WTC11 (cell line): Measurements from ENCODE around the gene MRPL39.

Experiments
- CTCF ChIP-seq: fragments of 200-600 bp; IDR thresholded peaks from 2 replicates; pipeline ENCODE4 v1.8.0; 2022; ENCODE audit warnings: antibody characterized with exemption
- EMX1 ChIP-seq: fragments of 250-450 bp; sonication (Bioruptor Pico); IDR thresholded peaks from 2 replicates; pipeline ENCODE4 v1.8.0; 2021; ENCODE audit warnings: mild to moderate bottlenecking
- ETV6 ChIP-seq: sonication (generic); formaldehyde crosslinking; IDR thresholded peaks from 2 replicates; pipeline ENCODE4 v1.8.1; 2022; ENCODE audit warnings: mild to moderate bottlenecking, missing genetic modification reagents
- JUN ChIP-seq: sonication (generic); formaldehyde crosslinking; IDR thresholded peaks from 2 replicates; pipeline ENCODE4 v1.8.0; 2023; ENCODE audit warnings: mild to moderate bottlenecking, missing genetic modification reagents
- MYBL2 ChIP-seq: sonication (generic); formaldehyde crosslinking; IDR thresholded peaks from 2 replicates; pipeline ENCODE4 v1.8.1; 2023; ENCODE audit warnings: mild to moderate bottlenecking, moderate library complexity, missing genetic modification reagents
- NR2C2 ChIP-seq: sonication (generic); formaldehyde crosslinking; IDR thresholded peaks from 2 replicates; pipeline ENCODE4 v1.8.0; 2022; ENCODE audit warnings: mild to moderate bottlenecking, missing genetic modification reagents
- TP53 ChIP-seq: sonication (generic); formaldehyde crosslinking; IDR thresholded peaks from 2 replicates; pipeline ENCODE4 v1.8.1; 2023; ENCODE audit warnings: mild to moderate bottlenecking, missing genetic modification reagents
- ZNF263 ChIP-seq: sonication (generic); formaldehyde crosslinking; IDR thresholded peaks from 2 replicates; pipeline ENCODE4 v1.8.1; 2022; ENCODE audit warnings: low read depth, mild to moderate bottlenecking, moderate library complexity, missing genetic modification reagents
- ZNF281 ChIP-seq: sonication (generic); formaldehyde crosslinking; IDR thresholded peaks from 2 replicates; pipeline ENCODE4 v1.8.0; 2023; ENCODE audit warnings: mild to moderate bottlenecking, missing genetic modification reagents
- TF ChIP-seq, protein P1 (sequence below): sonication (generic); formaldehyde crosslinking; IDR thresholded peaks from 2 replicates; pipeline ENCODE4 v1.8.1; 2022; ENCODE audit warnings: low read depth, missing genetic modification reagents, borderline replicate concordance
- TF ChIP-seq, protein P2 (sequence below): sonication (generic); formaldehyde crosslinking; IDR thresholded peaks from 2 replicates; pipeline ENCODE4 v1.8.1; 2023; ENCODE audit warnings: mild to moderate bottlenecking, moderate library complexity, missing genetic modification reagents

DNA sequence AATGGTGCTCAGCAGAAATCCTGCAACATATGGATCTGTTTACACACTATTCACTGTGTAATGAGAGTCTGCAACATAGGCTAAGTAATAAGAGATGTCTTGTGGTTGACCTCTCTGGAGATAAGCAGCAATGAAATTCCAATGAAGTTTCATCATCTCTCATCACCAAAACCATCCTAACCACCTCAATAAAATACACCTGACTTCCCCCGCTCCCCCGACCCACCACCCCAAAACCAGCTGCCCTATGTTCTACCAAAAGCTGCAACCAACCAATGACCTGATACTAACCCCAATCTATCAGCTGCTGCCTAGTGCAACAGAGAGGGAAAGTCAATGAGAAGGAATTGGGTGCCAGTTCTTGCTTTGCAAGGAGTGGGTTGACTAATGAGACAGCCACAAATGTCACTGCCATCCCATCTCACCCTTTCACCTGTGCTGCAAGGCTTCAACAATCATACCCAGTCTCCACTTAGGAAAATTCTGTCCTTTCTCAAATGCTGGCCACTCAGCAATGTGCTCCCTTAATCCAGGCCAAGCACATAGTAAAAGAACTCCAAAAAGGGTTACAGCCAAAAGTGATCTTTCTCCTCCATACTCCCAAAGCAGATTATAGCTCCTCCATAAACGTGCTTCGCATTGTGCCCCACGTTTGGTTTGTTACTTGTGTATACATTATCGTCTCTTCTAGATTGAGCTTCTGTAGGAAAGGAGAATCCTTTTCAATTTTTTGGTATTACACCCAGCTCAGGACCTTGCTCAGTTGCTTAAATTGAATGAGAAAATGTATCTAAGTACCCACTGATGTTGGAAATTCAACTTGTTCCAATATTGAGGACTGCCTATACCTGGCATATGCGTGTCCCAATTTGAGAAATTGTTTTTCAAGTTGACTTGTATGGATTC, 29.0 kb downstream of the MRPL39 start:
- TF ChIP-seq ZNF281 (CRISPR knock-in tag) = no peak
- no peak for TF ChIP-seq NR2C2 (CRISPR knock-in tag)
- no peak for TF ChIP-seq MYBL2 (CRISPR knock-in tag)
- TF ChIP-seq EMX1 = no peak
- no peak for TF ChIP-seq ZNF263 (CRISPR knock-in tag)
- TF ChIP-seq, protein P1, sequence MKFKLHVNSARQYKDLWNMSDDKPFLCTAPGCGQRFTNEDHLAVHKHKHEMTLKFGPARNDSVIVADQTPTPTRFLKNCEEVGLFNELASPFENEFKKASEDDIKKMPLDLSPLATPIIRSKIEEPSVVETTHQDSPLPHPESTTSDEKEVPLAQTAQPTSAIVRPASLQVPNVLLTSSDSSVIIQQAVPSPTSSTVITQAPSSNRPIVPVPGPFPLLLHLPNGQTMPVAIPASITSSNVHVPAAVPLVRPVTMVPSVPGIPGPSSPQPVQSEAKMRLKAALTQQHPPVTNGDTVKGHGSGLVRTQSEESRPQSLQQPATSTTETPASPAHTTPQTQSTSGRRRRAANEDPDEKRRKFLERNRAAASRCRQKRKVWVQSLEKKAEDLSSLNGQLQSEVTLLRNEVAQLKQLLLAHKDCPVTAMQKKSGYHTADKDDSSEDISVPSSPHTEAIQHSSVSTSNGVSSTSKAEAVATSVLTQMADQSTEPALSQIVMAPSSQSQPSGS (CRISPR knock-in tag) = no peak
- TF ChIP-seq, protein P2, sequence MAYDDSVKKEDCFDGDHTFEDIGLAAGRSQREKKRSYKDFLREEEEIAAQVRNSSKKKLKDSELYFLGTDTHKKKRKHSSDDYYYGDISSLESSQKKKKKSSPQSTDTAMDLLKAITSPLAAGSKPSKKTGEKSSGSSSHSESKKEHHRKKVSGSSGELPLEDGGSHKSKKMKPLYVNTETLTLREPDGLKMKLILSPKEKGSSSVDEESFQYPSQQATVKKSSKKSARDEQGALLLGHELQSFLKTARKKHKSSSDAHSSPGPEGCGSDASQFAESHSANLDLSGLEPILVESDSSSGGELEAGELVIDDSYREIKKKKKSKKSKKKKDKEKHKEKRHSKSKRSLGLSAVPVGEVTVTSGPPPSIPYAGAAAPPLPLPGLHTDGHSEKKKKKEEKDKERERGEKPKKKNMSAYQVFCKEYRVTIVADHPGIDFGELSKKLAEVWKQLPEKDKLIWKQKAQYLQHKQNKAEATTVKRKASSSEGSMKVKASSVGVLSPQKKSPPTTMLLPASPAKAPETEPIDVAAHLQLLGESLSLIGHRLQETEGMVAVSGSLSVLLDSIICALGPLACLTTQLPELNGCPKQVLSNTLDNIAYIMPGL (CRISPR knock-in tag) = no peak
- no peak for TF ChIP-seq ETV6 (CRISPR knock-in tag)
- no peak for TF ChIP-seq CTCF
- no peak for TF ChIP-seq JUN (CRISPR knock-in tag)
- no peak for TF ChIP-seq TP53 (CRISPR knock-in tag)
